BLaER1 treated with 17β-estradiol and CSF1 and Interleukin-3, amounts not matched to agents 10 nM and 100 nM (cell line): ENCODE data around the gene TCAP.

Source experiments
- H3K27ac ChIP-seq, 11 experiments: shearing (Covaris generic); formaldehyde crosslinking; 2 replicates each; pipeline ENCODE4 v1.8.1; 2022
- H3K27me3 ChIP-seq, 11 experiments: shearing (Covaris generic); formaldehyde crosslinking; 2 replicates each; pipeline ENCODE4 v1.8.1; 2022
- H3K36me3 ChIP-seq, 11 experiments: shearing (Covaris generic); formaldehyde crosslinking; 2 replicates each; pipeline ENCODE4 v1.8.1; 2022
- H3K4me1 ChIP-seq, 10 experiments: shearing (Covaris generic); formaldehyde crosslinking; 2 replicates each; pipeline ENCODE4 v1.8.1; 2022
- H3K4me2 ChIP-seq, 11 experiments: shearing (Covaris generic); formaldehyde crosslinking; 2 replicates each; pipeline ENCODE4 v1.8.1; 2022
- H3K4me3 ChIP-seq, 10 experiments: shearing (Covaris generic); formaldehyde crosslinking; 2 replicates each; pipeline ENCODE4 v1.8.1; 2022
- H3K9ac ChIP-seq, 11 experiments: shearing (Covaris generic); formaldehyde crosslinking; 2 replicates each; pipeline ENCODE4 v1.8.1; 2022
- H3K9me3 ChIP-seq, 11 experiments: shearing (Covaris generic); formaldehyde crosslinking; replicated peaks in 1 of 11; 2 replicates each; pipeline ENCODE4 v1.8.1; 2022
- H4K20me1 ChIP-seq, 11 experiments: shearing (Covaris generic); formaldehyde crosslinking; 2 replicates each; pipeline ENCODE4 v1.8.1; 2022
- Cebpa-rat ChIP-seq, 11 experiments: shearing (Covaris generic); IDR thresholded peaks; 2 replicates each; pipeline ENCODE4 v1.8.1; 2022

Gene TCAP

GRCh38 chr17:39664581-39665561 is at the start of gene TCAP:
Gene TCAP, plus strand, starts transcription at chr17:39665349. Its CDS starts 11 bp downstream, at chr17:39665360.
- TF ChIP-seq Cebpa-rat (IDR thresholded peaks at IDR 0.05) = no peak
- peaks cover 0 to 81% (median 28%) of the 10 kb centered on the region in 11 experiments; a peak in 16 of 22 replicates for H4K20me1 ChIP-seq
- peak within 1 kb of the TSS; percentile 0 to 81 (median 62); a peak in 19 of 22 replicates for H3K4me2 ChIP-seq
- no peak within 1 kb of the TSS for H3K4me3 ChIP-seq
- peak within 1 kb of the TSS in 3 of 11 experiments; percentile 25 to 32 (median 31); a peak in 3 of 22 replicates for H3K9ac ChIP-seq
- H3K9me3 ChIP-seq = no peaks in the 10 kb centered on the region
- H3K36me3 ChIP-seq = peaks cover 21 to 43% (median 32%) of the 10 kb centered on the region in 11 experiments
- no peak within 1 kb of the TSS for H3K27ac ChIP-seq
- H3K27me3 ChIP-seq = peaks cover 39 to 49% (median 42%) of the 10 kb centered on the region in 11 experiments
- H3K4me1 ChIP-seq = peaks cover 39 to 94% (median 84%) of the 10 kb centered on the region in 10 experiments

- Histone ChIP-seq H3K9me3 (no peaks in the 10 kb centered on the region), H3K36me3 (no peaks in the 10 kb centered on the region), H3K4me2 (no peak overlapping the region), H3K27ac (no peak overlapping the region), H3K4me3 (no peak overlapping the region), H4K20me1 (no peaks in the 10 kb centered on the region; a peak in 1 of 22 replicates), H3K27me3 (peaks cover 0 to 13% (median 3%) of the 10 kb centered on the region in 11 experiments; a peak in 9 of 22 replicates), H3K9ac (no peak overlapping the region), H3K4me1 (peaks cover 6 to 26% (median 24%) of the 10 kb centered on the region in 10 experiments; a peak in 18 of 20 replicates)
- no peak for TF ChIP-seq Cebpa-rat (IDR thresholded peaks at IDR 0.05)
Observed at GRCh38 chr17:39615434-39615833, 49.7 kb upstream of the TCAP start.

- Histone ChIP-seq H3K9me3 (no peaks in the 10 kb centered on the region), H3K9ac (peak overlapping the region in 6 of 11 experiments; percentile 78 to 84 (median 82); a peak in 8 of 22 replicates), H3K4me2 (peak overlapping the region; percentile 80 to 98 (median 91)), H3K36me3 (no peaks in the 10 kb centered on the region), H3K4me1 (peaks cover 6 to 38% (median 30%) of the 10 kb centered on the region in 10 experiments; a peak in 18 of 20 replicates), H3K4me3 (peak overlapping the region in 9 of 10 experiments; percentile 58 to 72 (median 63); a peak in 16 of 20 replicates), H3K27me3 (peaks cover 0 to 12% (median 0%) of the 10 kb centered on the region in 11 experiments; a peak in 2 of 22 replicates), H4K20me1 (no peaks in the 10 kb centered on the region), H3K27ac (peak overlapping the region in 3 of 11 experiments; percentile 75 to 87 (median 76); a peak in 4 of 22 replicates)
- TF ChIP-seq Cebpa-rat (IDR thresholded peaks at IDR 0.05) = no peak
Observed at GRCh38 chr17:39617100-39617445, 48.1 kb upstream of the TCAP start.

GRCh38 chr17:39617446-39618245 is 47.5 kb upstream of the TCAP start:
- peaks cover 0 to 12% (median 0%) of the 10 kb centered on the region in 11 experiments; a peak in 2 of 22 replicates for H3K27me3 ChIP-seq
- H3K4me2 ChIP-seq = peak overlapping the region; percentile 86 to 98 (median 95)
- H3K36me3 ChIP-seq = no peaks in the 10 kb centered on the region
- peak overlapping the region; percentile 58 to 72 (median 63) for H3K4me3 ChIP-seq
- no peaks in the 10 kb centered on the region for H3K9me3 ChIP-seq
- H4K20me1 ChIP-seq = no peaks in the 10 kb centered on the region
- peaks cover 10 to 44% (median 35%) of the 10 kb centered on the region in 10 experiments; a peak in 18 of 20 replicates for H3K4me1 ChIP-seq
- peak overlapping the region; percentile 50 to 87 (median 78); a peak in 21 of 22 replicates for H3K27ac ChIP-seq
- no peak for TF ChIP-seq Cebpa-rat (IDR thresholded peaks at IDR 0.05)
- peak overlapping the region; percentile 73 to 84 (median 82) for H3K9ac ChIP-seq

DNA sequence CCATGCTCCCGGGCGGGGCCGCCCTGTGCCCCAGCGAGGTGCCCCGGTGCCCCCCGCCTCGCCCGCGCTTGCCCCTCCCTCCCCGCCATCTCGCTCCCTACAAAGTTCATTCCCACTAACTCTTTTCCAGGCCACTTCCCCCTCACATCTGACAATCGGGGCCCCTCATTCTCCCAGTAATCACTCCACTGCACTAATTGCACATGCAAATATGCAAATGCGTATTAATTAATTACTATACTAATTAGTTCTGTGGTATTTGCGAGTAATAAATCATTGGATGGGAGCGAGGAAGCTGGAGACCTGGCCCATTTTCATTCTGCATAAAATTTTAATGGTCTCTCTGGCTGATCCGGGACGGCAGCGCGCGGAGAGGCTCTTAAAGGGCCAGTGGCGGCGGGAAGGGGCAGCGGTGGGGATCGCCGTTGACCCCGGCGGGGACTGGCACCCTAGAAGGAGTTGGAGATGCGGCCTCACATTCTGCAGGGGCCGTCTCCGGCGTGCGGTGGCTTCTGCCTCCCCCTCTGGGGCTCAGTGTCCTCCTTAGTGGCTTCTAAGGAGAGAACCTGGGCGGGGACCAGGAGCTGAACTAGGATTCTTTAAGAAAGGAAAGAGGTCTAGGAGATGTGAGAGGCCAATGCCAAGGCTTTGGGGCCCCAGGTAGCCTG is 46.8 kb upstream of the TCAP start:
- peak overlapping the region; percentile 86 to 98 (median 95) for H3K4me2 ChIP-seq
- H3K4me1 ChIP-seq = peaks cover 14 to 48% (median 40%) of the 10 kb centered on the region in 10 experiments
- H3K36me3 ChIP-seq = no peaks in the 10 kb centered on the region
- no peaks in the 10 kb centered on the region for H3K9me3 ChIP-seq
- peak overlapping the region in 10 of 11 experiments; percentile 75 to 87 (median 80); a peak in 19 of 22 replicates for H3K27ac ChIP-seq
- H3K4me3 ChIP-seq = peak overlapping the region; percentile 58 to 72 (median 63)
- peak overlapping the region; percentile 70 to 84 (median 82) for H3K9ac ChIP-seq
- H4K20me1 ChIP-seq = no peaks in the 10 kb centered on the region
- no peak for TF ChIP-seq Cebpa-rat (IDR thresholded peaks at IDR 0.05)
- peaks cover 0 to 12% (median 0%) of the 10 kb centered on the region in 11 experiments; a peak in 2 of 22 replicates for H3K27me3 ChIP-seq

DNA sequence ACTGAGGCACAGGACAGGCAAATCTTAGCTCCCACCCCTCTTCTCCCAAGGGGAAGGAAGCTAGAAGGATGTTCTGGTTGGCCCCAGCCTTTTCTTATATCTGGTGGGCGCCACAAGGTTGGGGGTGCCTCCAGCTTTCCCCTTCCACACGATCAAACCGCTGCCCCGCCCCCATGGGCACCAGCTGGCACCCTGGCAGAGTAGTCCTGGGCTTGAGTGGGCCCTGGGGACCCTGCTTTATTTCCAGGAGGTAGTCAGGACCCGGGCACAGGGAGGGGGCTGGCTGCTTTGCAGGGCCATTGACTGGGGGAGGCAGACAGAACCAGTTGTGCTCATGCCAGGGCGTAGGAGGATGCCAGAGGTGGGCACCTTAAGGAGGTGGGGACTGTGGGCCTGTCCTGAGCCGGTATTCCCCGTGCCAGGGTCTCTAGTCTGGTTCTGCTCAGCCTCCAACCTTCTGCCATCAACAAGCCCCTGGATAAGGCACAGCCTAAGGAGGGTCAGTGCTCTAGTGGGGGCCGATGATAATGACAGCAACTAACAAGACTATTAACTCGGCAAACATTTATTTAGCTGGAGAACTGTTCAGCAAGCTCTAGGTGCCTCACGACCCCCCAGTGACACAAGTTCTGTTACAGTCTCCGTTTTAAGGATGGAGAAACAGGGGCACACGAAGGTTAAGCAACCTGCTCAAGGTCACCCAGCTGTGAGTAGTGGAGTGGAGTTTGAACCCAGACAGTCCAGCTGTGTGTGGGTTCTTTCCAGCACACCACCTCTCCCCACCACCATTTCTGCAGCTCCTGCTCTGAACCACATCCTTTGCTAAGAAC is 46.0 kb upstream of the TCAP start:
- Histone ChIP-seq H3K4me2 (peak overlapping the region; percentile 86 to 98 (median 95)), H3K27me3 (peaks cover 0 to 12% (median 0%) of the 10 kb centered on the region in 11 experiments; a peak in 2 of 22 replicates), H3K4me1 (peaks cover 14 to 54% (median 42%) of the 10 kb centered on the region in 10 experiments), H3K36me3 (no peaks in the 10 kb centered on the region), H3K4me3 (peak overlapping the region; percentile 58 to 72 (median 63); a peak in 17 of 20 replicates), H4K20me1 (no peaks in the 10 kb centered on the region; a peak in 1 of 22 replicates), H3K27ac (peak overlapping the region in 5 of 11 experiments; percentile 76 to 86 (median 81); a peak in 11 of 22 replicates), H3K9ac (peak overlapping the region in 10 of 11 experiments; percentile 70 to 84 (median 82); a peak in 17 of 22 replicates), H3K9me3 (no peaks in the 10 kb centered on the region)
- no peak for TF ChIP-seq Cebpa-rat (IDR thresholded peaks at IDR 0.05)

DNA sequence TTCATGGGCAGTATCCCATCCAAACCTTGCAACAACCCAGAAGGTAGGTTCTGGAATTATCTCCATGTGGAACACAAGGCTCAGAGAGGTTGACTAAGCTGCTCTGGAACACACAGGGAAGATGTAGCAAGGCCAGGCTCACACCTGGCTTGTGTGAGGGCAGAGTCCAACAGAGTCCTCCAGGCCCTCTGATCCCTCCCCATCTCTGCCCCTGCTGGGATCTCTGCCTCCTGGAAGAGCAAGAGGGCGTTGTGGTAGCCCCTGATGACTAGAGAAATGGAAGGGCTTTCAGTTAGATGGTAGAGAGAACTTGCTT is 45.4 kb upstream of the TCAP start:
- H3K4me2 ChIP-seq = peak overlapping the region in 7 of 11 experiments; percentile 86 to 97 (median 95); a peak in 14 of 22 replicates
- H3K9ac ChIP-seq = 0 out of 22 replicates have a peak overlapping the region, but pooled peaks of 1 of the 11 experiments have one; percentile 32
- H3K4me1 ChIP-seq = peaks cover 14 to 54% (median 42%) of the 10 kb centered on the region in 10 experiments
- no peaks in the 10 kb centered on the region for H3K9me3 ChIP-seq
- no peak overlapping the region for H3K27ac ChIP-seq
- H3K36me3 ChIP-seq = no peaks in the 10 kb centered on the region
- no peak for TF ChIP-seq Cebpa-rat (IDR thresholded peaks at IDR 0.05)
- no peak overlapping the region for H3K4me3 ChIP-seq
- H4K20me1 ChIP-seq = no peaks in the 10 kb centered on the region; a peak in 1 of 22 replicates
- H3K27me3 ChIP-seq = peaks cover 0 to 12% (median 0%) of the 10 kb centered on the region in 11 experiments; a peak in 5 of 22 replicates
